Uterine smooth muscle cell (primary cell): ENCODE measurements around the gene CAMSAP3. TPM values are rescaled to one million over a fixed set of nuclear protein-coding genes. Genes with fewer than 3 reads are reported as not detected.

Source experiments
- total RNA-seq: library from RNA; depleted of rRNA; stranded (reverse); fragments of >200 nt; gene quantifications from 2 replicates; pipeline ENCODE4 v1.2.3, GENCODE V29; 2014

CAMSAP3 gene, protein sequence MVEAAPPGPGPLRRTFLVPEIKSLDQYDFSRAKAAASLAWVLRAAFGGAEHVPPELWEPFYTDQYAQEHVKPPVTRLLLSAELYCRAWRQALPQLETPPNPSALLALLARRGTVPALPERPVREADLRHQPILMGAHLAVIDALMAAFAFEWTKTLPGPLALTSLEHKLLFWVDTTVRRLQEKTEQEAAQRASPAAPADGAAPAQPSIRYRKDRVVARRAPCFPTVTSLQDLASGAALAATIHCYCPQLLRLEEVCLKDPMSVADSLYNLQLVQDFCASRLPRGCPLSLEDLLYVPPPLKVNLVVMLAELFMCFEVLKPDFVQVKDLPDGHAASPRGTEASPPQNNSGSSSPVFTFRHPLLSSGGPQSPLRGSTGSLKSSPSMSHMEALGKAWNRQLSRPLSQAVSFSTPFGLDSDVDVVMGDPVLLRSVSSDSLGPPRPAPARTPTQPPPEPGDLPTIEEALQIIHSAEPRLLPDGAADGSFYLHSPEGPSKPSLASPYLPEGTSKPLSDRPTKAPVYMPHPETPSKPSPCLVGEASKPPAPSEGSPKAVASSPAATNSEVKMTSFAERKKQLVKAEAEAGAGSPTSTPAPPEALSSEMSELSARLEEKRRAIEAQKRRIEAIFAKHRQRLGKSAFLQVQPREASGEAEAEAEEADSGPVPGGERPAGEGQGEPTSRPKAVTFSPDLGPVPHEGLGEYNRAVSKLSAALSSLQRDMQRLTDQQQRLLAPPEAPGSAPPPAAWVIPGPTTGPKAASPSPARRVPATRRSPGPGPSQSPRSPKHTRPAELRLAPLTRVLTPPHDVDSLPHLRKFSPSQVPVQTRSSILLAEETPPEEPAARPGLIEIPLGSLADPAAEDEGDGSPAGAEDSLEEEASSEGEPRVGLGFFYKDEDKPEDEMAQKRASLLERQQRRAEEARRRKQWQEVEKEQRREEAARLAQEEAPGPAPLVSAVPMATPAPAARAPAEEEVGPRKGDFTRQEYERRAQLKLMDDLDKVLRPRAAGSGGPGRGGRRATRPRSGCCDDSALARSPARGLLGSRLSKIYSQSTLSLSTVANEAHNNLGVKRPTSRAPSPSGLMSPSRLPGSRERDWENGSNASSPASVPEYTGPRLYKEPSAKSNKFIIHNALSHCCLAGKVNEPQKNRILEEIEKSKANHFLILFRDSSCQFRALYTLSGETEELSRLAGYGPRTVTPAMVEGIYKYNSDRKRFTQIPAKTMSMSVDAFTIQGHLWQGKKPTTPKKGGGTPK
- total RNA-seq: not detected in 2 replicates

DNA sequence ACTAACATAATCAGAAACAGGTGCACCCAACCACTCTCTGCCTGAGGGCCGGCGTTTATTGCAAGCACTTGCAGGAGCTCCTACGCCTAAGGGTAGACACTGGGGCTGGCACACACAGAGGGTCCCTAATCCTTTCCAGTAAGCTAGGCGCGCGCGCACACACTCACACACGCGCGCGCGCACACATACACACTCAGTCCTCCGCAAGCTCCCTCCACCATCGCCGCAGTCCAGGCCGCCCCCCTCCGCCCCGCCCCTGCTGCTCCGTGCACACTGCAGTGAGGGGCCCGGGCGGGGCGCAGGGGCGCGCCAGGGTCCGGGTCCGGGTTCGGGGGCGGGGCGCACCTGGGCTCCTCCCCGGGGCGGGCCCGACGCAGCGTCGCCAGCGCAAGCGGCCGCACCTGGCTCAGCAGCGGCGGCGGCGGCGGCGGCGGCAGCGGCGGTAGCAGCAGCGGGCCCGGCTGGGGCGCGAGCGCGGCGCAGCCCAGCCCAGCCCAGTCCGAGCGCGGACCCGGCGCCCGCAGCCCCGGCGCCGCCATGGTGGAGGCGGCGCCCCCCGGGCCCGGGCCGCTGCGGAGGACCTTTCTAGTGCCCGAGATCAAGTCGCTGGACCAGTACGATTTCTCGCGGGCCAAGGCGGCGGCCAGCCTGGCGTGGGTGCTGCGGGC, at the start of gene CAMSAP3:
TSS of gene CAMSAP3 (plus strand) at position 398 of the 668 bp plus-strand sequence. CDS start at position 538, 140 bp downstream.

DNA sequence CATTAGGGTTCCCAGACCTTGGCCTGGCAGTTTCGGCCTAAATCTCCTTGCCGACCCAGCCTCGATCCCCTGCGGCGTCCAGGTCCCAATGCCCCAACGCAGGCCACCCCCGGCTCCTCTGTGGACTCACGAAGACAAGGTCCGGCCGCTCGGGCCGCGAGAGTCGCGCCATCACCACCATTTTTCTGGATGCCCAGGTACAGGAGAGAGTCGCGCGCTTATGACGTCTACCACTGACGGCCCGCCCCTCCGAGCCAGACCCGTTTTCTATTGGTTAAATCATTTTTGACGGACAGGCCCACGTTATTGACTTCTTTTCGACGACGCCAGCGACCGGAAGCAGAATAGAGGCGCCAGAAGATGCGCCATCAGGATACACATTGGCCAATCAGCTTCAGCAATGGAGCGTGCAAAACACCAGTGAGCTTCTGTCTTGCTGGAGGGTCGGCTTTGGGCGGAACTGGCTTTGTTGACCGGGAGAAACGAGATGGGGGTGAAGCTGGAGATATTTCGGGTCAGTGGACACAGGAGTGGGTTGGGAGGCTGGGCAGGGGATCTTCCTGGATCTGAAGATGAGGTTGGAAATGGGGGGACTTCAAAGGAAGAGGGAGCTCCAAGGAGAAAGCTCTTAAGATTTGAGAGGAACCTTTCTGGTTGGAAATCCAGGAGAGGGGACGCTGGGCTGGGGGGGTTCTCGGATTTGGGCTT, 33.8 kb downstream of the CAMSAP3 start, which contains the start of the genes PET100 and XAB2:
TSS of gene PET100 (plus strand) at position 447 of the 708 bp plus-strand sequence. CDS start at position 488, 41 bp downstream.
TSS of gene XAB2 (minus strand) at position 199 of the 708 bp plus-strand sequence. CDS start at position 181, 18 bp downstream.

GRCh38 chr19:7633698-7634097, 38.0 kb downstream of the CAMSAP3 start, which contains the start of gene PCP2:
PCP2 (minus strand) TSS chr19:7633719; CDS start chr19:7633457, 262 bp downstream.

DNA sequence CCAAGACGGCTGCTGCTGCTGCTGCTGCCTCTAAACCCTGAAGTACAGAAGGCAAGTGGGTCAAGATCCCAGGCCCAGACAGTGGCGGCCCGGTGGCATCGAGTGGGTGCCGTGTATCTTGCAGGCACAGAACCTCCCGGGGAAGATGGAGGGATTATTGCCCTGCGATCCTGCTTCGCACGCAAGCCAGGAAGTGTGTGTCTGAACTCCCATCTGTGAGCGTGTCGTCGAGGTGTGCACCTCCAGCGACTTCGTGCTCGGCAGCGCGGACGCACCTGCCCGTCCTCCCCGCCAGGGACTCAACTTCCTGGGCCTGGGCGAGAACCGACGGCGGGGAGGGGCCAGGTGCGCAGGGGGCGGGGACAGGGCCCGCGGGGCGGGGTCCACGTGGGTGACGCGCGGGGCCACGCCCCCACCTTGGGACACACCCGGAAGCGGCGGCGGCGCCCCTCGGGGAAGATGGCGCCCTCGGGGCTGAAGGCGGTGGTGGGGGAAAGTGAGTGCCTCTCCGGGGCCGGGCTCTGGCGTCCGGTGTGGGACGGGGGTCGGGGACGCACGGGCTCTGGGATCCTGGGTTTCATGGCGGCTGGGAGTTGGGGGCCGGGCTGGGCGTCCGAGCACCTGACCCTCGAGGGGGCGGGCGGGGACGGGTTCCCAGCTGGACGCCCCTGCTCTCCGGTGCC, 41.2 kb downstream of the CAMSAP3 start, which contains the start of gene STXBP2:
TSS of gene STXBP2 (plus strand) at position 420 of the 683 bp plus-strand sequence. CDS start at position 460, 40 bp downstream.

Other genes with a start within 250 kb of the CAMSAP3 start
- gene ARHGEF18, start 246.9 kb upstream of the CAMSAP3 start, total RNA-seq: 40.0 and 51.2 TPM in 2 replicates
- gene PEX11G, start 106.8 kb upstream of the CAMSAP3 start, total RNA-seq: 3.2 and 4.1 TPM in 2 replicates
- gene ZNF358, start 79.8 kb upstream of the CAMSAP3 start, total RNA-seq: 8.2 and 16.5 TPM in 2 replicates
- gene MCOLN1, start 73.2 kb upstream of the CAMSAP3 start, total RNA-seq: 4.5 and 4.6 TPM in 2 replicates
- gene PNPLA6, start 60.1 kb upstream of the CAMSAP3 start, total RNA-seq: 60.2 and 96.3 TPM in 2 replicates
- gene XAB2, start 33.7 kb downstream of the CAMSAP3 start, total RNA-seq: 28.6 and 34.5 TPM in 2 replicates
- 13.2 and 17.1 TPM in 2 replicates for gene PET100, start 33.9 kb downstream of the CAMSAP3 start, total RNA-seq
- gene PCP2, start 37.9 kb downstream of the CAMSAP3 start, total RNA-seq: not detected in 2 replicates
- 6.2 and 8.4 TPM in 2 replicates for gene STXBP2, start 41.2 kb downstream of the CAMSAP3 start, total RNA-seq
- not detected in 2 replicates for gene RETN, start 73.2 kb downstream of the CAMSAP3 start, total RNA-seq
- gene MCEMP1, start 81.2 kb downstream of the CAMSAP3 start, total RNA-seq: not detected in 2 replicates
- 74.4 and 78.4 TPM in 2 replicates for gene TRAPPC5, start 85.0 kb downstream of the CAMSAP3 start, total RNA-seq
- gene FCER2, start 106.3 kb downstream of the CAMSAP3 start, total RNA-seq: not detected in 2 replicates
- not detected in 2 replicates for gene CLEC4G, start 136.2 kb downstream of the CAMSAP3 start, total RNA-seq
- gene CD209, start 151.7 kb downstream of the CAMSAP3 start, total RNA-seq: not detected in 2 replicates
- not detected in 2 replicates for gene CLEC4M, start 167.4 kb downstream of the CAMSAP3 start, total RNA-seq
- 12.3 and 23.0 TPM in 2 replicates for gene EVI5L, start 234.4 kb downstream of the CAMSAP3 start, total RNA-seq